Measurements from ENCODE around the gene TBCK. TPM values are rescaled to one million over a fixed set of nuclear protein-coding genes. Genes with fewer than 3 reads are reported as not detected.

TBCK gene
- total and polyA plus RNA-seq, 9 of the 15 experiments (the other 6 are each of a cell fraction or from before 2014, with no cell fraction given), result 5.3 to 26.6 (median 16.2) TPM

- ATAC-seq (no peak), DNase-seq (ENCODE audit: extremely low read depth in 1 of 4, low spot score in 3 of 4) (no peak), FAIRE-seq (no peak)
- Histone ChIP-seq H3K27ac (ENCODE audit: extremely low read depth, low read depth, low read length) (no peak overlapping the region), H3K9me1 (ENCODE audit: control insufficient read depth, insufficient read depth, low read length) (no peaks in the 10 kb centered on the region), H3K4me1 (replicated peaks in 1 of 2; ENCODE audit: control insufficient read depth in 2 of 2, insufficient read depth in 2 of 2, low read length in 2 of 2) (no peaks in the 10 kb centered on the region), H3K4me3 (no peak overlapping the region), H3K9me3 (replicated peaks; ENCODE audit: control insufficient read depth, insufficient read depth, low read depth, low read length) (peaks cover 4% of the 10 kb centered on the region), H3K36me3 (ENCODE audit: control insufficient read depth, insufficient read depth, low read length) (no peaks in the 10 kb centered on the region), H3K4me2 (ENCODE audit: insufficient read depth, low read length) (no peak overlapping the region), H4K20me1 (replicated peaks; ENCODE audit: control insufficient read depth, insufficient read depth, low read length) (no peaks in the 10 kb centered on the region), H2AFZ (ENCODE audit: low read depth, low read length) (no peak overlapping the region), H3K27me3 (ENCODE audit: control insufficient read depth in 2 of 2, insufficient read depth in 2 of 2, low read length in 2 of 2) (no peaks in the 10 kb centered on the region), H3K79me2 (ENCODE audit: control insufficient read depth, insufficient read depth, low read length) (no peaks in the 10 kb centered on the region), H3K9ac (ENCODE audit: insufficient read depth in 1 of 2, low read depth in 2 of 2, low read length in 2 of 2) (no peak overlapping the region)
- intact Hi-C loops (cut with micrococcal nuclease), result no loop called here
- POLR2A ChIA-PET, result no interaction called here
- WGBS (ENCODE audit: insufficient coverage, low coverage, missing lambda C conversion rate), result 67% methylated on average over 3 of the region's 3 CpGs
- in situ Hi-C loops (cut with MboI), result no loop called here
- no TSS peak for BruUV-seq (replicated peaks)
- CTCF ChIA-PET (ENCODE audit: low intra/inter-chr PET ratio), result no interaction called here
- TF ChIP-seq ZNF280A (IDR thresholded peaks at IDR 0.05; ENCODE audit: low read depth, partially characterized antibody) (peak; percentile 68), TRIM24 (IDR thresholded peaks at IDR 0.05) (peak in 1 of 2 experiments; percentile 50; a peak in 1 of 4 replicates), FOXK2 (conservative IDR thresholded peaks at IDR 0.05 in 1 of 2, IDR thresholded peaks at IDR 0.05 in 1 of 2; ENCODE audit: low read depth in 2 of 2) (no peak), XRCC3 (IDR thresholded peaks at IDR 0.05) (peak; percentile 28; the same call in 1 of the 2 replicates), CBX3 (IDR thresholded peaks at IDR 0.05; ENCODE audit: borderline replicate concordance in 1 of 2, low read length in 2 of 2) (peak in 1 of 2 experiments; percentile 66; a peak in 1 of 3 replicates), TRIM28 (IDR thresholded peaks at IDR 0.05) (peak; percentile 95), ARID2 (IDR thresholded peaks at IDR 0.05) (no peak)
These were observed 153.7 kb downstream of the TBCK start for GRCh38 chr4:106162278-106162677.

Measured in K562 (cell line).